IPS-15b (cell line): ENCODE data around the gene MPHOSPH6.

ENCODE experiments used
- H3K27me3 ChIP-seq: one replicate; pipeline ENCODE4 v1.6.1; 2013; ENCODE audit warnings: low read length; ENCODE audit not compliant: control insufficient read depth, insufficient read depth
- H3K36me3 ChIP-seq: one replicate; pipeline ENCODE4 v1.6.1; 2013; ENCODE audit warnings: low read length; ENCODE audit not compliant: control insufficient read depth, insufficient read depth
- H3K4me1 ChIP-seq: one replicate; pipeline ENCODE4 v1.6.1; 2013; ENCODE audit warnings: mild to moderate bottlenecking, low read length; ENCODE audit not compliant: control insufficient read depth, insufficient read depth
- H3K4me3 ChIP-seq: one replicate; pipeline ENCODE4 v1.5.1; 2013; ENCODE audit warnings: low read depth, low read length
- H3K9ac ChIP-seq: one replicate; pipeline ENCODE4 v1.6.1; 2013; ENCODE audit warnings: low read depth, mild to moderate bottlenecking, low read length
- H3K9me3 ChIP-seq: one replicate; pipeline ENCODE4 v1.6.1; 2013; ENCODE audit warnings: mild to moderate bottlenecking, low read length; ENCODE audit not compliant: control insufficient read depth, insufficient read depth

Gene MPHOSPH6

DNA sequence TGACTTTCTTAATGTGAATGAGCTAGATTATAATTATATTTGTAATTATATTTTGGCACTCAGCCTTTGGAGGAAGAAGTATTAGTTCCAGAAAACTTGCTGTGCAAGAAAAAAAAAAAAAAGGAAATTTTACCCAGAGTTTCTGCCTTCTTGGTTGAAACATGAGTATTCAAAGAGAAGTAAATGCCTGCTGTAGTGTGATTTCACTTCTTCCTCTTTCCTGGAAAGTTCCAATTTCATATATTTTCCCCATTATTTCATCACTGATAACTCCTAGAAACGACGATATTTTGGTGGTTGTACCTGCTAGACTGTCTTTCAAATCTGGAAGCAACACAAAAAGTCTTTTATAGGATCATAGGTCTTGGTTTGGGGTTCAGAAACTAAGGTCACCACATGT, 20.4 kb upstream of the MPHOSPH6 start:
- H3K27me3 ChIP-seq = no peaks in the 10 kb centered on the region
- H3K9ac ChIP-seq = no peak overlapping the region

DNA sequence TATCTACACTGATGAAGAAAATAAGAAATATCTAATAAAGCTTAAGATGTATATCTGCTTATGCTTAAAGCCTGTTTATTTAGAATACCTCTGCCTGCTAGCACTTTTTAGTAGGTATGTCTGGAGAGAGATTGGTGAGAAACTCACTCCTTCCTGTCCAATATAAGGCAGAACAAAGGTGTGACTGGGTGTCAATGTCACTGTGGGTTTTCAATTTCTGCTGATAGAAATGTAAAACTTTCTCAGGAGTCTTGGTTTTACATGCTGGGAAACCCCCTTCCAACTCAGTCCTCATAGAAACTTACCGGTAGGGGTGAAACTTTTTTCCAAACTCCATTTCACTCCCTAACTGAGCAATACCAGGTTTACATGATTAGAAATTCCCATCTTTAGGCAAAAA, 17.8 kb upstream of the MPHOSPH6 start:
- Histone ChIP-seq H3K36me3 (no peaks in the 10 kb centered on the region), H3K9ac (no peak overlapping the region), H3K4me3 (no peak overlapping the region), H3K9me3 (no peaks in the 10 kb centered on the region), H3K4me1 (no peaks in the 10 kb centered on the region), H3K27me3 (no peaks in the 10 kb centered on the region)

More for the DNA sequence above, 20.4 kb upstream of the MPHOSPH6 start:
- no peaks in the 10 kb centered on the region for H3K4me1 ChIP-seq
- H3K4me3 ChIP-seq = no peak overlapping the region
- no peaks in the 10 kb centered on the region for H3K36me3 ChIP-seq
- no peaks in the 10 kb centered on the region for H3K9me3 ChIP-seq

DNA sequence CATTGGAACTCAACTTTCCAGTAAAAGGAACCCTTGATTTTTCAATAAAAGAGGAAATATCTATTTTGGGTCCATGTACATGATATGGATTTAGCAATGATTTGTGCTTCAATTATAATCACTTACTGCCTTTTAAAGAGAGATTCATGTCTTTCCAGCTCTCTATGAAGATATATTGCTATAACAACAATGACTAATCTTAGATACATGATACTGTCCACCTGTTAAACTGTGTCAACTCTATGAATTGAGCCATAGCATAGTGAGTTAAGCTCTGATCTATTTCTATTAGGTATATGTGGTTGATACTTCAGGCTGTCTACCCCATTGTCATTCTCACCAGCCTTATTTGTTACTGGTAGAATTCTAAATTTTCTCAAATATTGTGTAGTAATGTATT, 15.0 kb upstream of the MPHOSPH6 start:
- Histone ChIP-seq H3K9ac (no peak overlapping the region), H3K27me3 (no peaks in the 10 kb centered on the region), H3K9me3 (no peaks in the 10 kb centered on the region), H3K4me3 (no peak overlapping the region), H3K36me3 (no peaks in the 10 kb centered on the region), H3K4me1 (peaks cover 3% of the 10 kb centered on the region)

DNA sequence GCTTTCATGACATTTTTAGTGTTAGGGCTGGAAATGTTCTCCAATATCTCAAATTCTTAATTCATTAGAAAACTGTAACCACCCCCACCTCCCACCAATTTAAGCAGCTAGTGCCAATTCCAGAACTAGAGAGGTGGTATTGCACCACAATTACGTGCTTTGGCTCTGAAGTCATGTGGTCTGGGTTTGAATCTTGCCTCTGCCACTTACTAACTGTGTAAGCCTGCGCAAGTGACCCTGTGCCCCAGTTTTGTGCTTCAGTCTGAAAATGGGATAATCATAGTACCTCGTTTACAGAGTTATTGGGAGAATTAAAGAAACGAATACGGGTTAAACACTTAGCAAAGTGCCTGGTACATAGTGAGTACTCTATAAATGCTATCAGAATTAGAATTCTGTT, 14.2 kb upstream of the MPHOSPH6 start:
- Histone ChIP-seq H3K4me3 (no peak overlapping the region), H3K27me3 (no peaks in the 10 kb centered on the region), H3K9ac (no peak overlapping the region), H3K4me1 (peaks cover 3% of the 10 kb centered on the region), H3K9me3 (no peaks in the 10 kb centered on the region), H3K36me3 (no peaks in the 10 kb centered on the region)

DNA sequence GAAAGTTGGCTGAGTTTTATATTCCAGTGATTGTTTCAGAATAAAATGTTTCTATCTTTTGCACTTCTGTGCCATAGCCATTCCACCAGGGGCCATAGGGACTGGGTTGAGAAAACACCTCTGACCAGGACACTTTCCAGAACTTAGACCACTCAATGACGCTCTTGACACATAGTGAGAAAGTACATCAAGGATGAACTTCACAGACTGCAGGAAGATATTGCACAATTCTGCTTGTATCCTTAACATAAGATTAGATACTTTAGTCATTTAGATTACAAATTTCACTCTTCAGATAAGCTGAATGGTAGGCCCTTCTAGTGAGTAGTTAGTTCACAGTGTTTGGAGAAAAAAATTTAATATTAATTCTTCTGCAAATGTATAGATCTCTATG, 13.0 kb upstream of the MPHOSPH6 start:
- no peaks in the 10 kb centered on the region for H3K9me3 ChIP-seq
- H3K4me1 ChIP-seq = peaks cover 3% of the 10 kb centered on the region
- no peak overlapping the region for H3K4me3 ChIP-seq
- no peaks in the 10 kb centered on the region for H3K36me3 ChIP-seq
- no peaks in the 10 kb centered on the region for H3K27me3 ChIP-seq
- no peak overlapping the region for H3K9ac ChIP-seq

DNA sequence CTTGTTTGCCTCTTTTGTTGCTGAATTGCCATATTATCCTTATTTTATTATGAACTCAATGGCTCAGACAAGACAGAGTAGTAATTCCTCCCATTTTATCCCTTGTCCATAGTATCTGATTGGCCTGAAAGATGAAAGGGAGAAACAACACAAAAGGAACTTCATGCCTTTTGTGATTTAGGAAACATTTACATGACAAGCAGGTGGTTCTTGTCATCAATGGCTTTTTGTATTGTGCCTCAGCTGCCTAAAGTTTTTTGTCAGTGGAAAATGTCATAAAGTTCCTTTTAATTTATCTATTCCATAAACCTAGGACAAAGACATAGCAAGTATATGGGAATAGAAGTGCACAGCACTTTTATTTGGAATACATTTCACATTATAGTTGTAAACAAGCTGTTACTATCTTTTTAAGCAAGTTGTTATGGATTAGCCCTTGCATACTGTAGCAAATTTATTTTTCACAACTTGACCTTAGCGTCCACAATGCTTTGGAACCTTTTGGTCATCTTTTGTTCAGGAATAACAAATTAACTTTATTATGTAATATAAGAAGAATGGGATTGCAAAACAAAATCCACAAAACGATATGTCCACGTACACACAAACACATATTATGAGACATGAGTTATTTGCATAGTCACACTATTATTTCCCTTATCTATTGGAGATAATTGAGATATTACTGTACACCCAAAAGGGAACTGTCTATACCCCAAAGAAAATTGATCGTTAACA, 12.4 kb upstream of the MPHOSPH6 start:
- H3K9me3 ChIP-seq = no peaks in the 10 kb centered on the region
- H3K4me1 ChIP-seq = peaks cover 3% of the 10 kb centered on the region
- H3K36me3 ChIP-seq = no peaks in the 10 kb centered on the region
- no peaks in the 10 kb centered on the region for H3K27me3 ChIP-seq
- H3K4me3 ChIP-seq = no peak overlapping the region
- no peak overlapping the region for H3K9ac ChIP-seq

DNA sequence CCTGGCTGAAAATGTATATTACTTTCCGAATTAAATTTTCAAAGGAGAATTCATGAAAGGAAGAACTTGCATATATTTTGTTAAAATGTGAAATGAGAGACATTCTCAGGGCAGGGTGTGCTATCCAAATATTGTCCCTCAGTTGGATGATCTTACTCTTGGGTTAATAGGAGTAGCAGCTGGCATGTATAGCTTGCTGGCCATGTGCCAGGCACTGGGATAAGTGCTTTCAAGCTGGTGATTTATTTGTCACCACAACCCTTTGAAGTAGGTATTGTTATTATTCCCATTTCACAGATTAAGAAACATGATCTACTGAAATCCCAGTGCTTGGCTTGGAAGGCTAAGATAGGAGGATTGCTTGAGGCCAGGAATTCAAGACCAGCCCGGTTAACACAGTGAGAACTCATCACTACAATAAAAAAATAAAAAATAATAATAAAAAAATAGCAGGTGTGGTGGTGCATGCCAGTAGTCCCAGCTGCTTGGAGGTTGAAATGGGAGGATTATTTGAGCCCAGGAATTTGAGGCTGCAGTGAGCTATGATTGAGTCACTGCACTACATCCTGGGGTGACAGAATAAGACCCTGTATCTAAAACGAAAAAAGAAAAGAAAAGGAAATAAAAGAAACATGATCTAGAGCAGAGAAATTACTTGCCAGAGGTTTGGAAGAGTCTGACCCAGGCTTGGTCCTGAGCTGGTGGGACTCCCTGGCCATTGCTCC, 11.6 kb upstream of the MPHOSPH6 start:
- Histone ChIP-seq H3K9ac (no peak overlapping the region), H3K27me3 (no peaks in the 10 kb centered on the region), H3K4me3 (no peak overlapping the region), H3K4me1 (peaks cover 3% of the 10 kb centered on the region), H3K36me3 (no peaks in the 10 kb centered on the region), H3K9me3 (no peaks in the 10 kb centered on the region)

DNA sequence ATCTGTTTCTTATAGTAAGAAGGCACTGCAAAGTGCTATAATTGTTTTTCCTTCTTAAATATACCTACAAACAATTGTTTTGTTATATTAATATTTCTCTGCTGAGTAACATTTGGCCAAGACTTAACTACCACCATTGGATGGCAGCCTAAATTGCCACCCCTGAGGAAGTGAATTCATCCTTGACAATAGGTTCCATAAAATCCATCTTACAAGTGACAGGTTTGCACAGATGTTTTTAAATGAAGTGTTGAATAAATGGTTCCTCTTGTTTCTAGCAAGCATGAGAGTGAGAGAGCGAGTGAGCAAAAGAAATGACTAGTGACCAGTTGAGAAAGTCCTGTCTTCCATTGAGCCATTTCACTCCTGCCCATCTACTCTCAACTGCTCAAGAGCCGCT, 8.3 kb upstream of the MPHOSPH6 start:
- Histone ChIP-seq H3K4me3 (no peak overlapping the region), H3K4me1 (peaks cover 3% of the 10 kb centered on the region), H3K9ac (no peak overlapping the region), H3K9me3 (no peaks in the 10 kb centered on the region), H3K27me3 (no peaks in the 10 kb centered on the region), H3K36me3 (no peaks in the 10 kb centered on the region)

DNA sequence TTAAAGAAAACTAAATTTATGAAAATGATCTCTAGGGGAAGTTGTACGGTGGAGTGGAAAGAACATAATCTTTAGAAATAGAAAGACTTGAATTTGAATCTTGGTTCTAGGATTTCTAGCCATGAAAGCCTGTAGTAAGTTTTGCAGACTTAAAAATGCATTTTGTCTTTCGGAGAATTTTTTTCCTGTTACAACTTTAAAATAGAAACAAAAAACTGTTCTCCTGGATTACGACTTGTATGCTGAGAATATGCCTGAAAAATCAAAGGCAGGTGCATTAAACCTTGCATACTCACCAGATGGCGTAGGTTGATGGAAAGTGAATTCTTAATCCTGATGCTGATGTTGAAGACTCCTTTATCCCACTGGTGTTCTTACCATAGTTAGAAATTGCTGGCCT, 7.5 kb upstream of the MPHOSPH6 start:
- Histone ChIP-seq H3K36me3 (no peaks in the 10 kb centered on the region), H3K4me3 (no peak overlapping the region), H3K27me3 (peaks cover 4% of the 10 kb centered on the region), H3K9me3 (no peaks in the 10 kb centered on the region), H3K4me1 (peaks cover 3% of the 10 kb centered on the region), H3K9ac (no peak overlapping the region)

DNA sequence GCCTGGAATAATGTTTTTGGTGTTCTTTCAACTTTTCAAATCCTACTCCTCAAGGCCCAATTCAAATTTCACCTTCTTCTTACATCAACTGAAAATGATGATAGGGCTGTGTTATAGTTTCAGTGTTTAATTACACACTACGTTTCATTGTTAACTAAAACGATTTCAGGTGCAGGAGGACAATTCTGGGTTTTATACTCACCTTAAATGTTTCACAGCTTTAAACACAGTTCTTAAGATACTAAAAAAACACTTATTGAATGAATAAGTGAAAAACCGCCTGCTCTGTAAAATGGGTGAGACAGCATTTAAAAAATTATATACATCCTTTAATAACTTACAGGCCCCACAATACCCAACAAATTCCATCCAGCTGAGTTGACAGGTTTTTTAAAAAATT, 6.2 kb upstream of the MPHOSPH6 start:
- H3K4me1 ChIP-seq = no peaks in the 10 kb centered on the region
- H3K9me3 ChIP-seq = no peaks in the 10 kb centered on the region
- H3K9ac ChIP-seq = no peak overlapping the region
- H3K36me3 ChIP-seq = no peaks in the 10 kb centered on the region
- peaks cover 18% of the 10 kb centered on the region for H3K27me3 ChIP-seq
- H3K4me3 ChIP-seq = no peak overlapping the region

DNA sequence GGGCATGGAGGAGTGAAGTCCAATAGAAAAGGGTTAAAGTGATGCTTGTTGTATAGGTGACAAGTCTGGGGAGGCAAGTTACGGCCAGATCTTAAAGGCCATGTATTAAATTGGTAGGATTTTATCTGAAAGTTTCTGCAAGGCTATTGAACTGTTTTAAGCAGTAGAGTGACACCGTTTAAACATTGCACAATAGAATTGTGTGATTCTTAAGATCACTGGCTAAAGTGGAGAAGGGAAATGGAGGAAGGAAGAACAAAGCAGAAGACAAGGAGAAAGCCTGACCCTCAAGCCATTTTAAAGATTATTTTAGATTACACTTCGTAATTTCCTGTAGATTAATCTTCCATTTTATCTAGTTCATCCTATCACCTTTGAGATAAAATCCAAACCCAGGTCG, 5.6 kb upstream of the MPHOSPH6 start:
- Histone ChIP-seq H3K36me3 (no peaks in the 10 kb centered on the region), H3K9ac (no peak overlapping the region), H3K27me3 (peaks cover 22% of the 10 kb centered on the region), H3K9me3 (no peaks in the 10 kb centered on the region), H3K4me1 (no peaks in the 10 kb centered on the region), H3K4me3 (no peak overlapping the region)

DNA sequence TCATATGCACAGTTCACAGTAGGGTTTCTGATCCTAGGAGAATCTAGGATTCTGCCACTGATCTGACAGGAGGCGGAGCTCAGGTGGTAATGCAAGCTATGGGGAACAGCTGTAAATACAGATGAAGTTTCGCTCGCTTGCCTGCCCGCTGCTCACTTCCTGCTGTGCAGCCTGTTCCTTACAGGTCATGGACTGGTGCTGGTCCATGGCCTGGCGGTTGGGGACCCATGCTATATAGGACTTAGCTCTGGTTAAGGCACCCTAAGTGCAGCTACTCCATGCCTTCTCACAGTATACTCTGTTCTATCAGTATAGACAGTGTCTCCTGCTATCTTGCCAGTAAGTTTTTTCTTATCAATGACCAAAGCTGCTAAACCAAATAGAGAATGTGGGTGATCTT, 2.4 kb downstream of the MPHOSPH6 start:
- H3K9me3 ChIP-seq = no peaks in the 10 kb centered on the region
- peaks cover 2% of the 10 kb centered on the region for H3K4me1 ChIP-seq
- no peak overlapping the region for H3K4me3 ChIP-seq
- peaks cover 14% of the 10 kb centered on the region for H3K36me3 ChIP-seq
- H3K9ac ChIP-seq = no peak overlapping the region
- H3K27me3 ChIP-seq = peaks cover 21% of the 10 kb centered on the region
